Activated CD4-positive, CD25-positive, alpha-beta regulatory T cell treated with anti-CD3 and anti-CD28 coated beads, Interleukin-2, amount 50 U/mL, for 72 hours (primary cell): ENCODE data around the gene NEUROG2.
A peak's percentile ranks its signal among the peaks of the same experiment; 100 is the strongest.
"Not testable (repeated sequence)": the region's sequence is repeated elsewhere in the genome, so short reads cannot be mapped to it uniquely, and the experiment has no call there.

Source experiments
- DNase-seq: peaks from one replicate; pipeline ENCODE4 v3.0.0; 2021

Gene NEUROG2

DNA sequence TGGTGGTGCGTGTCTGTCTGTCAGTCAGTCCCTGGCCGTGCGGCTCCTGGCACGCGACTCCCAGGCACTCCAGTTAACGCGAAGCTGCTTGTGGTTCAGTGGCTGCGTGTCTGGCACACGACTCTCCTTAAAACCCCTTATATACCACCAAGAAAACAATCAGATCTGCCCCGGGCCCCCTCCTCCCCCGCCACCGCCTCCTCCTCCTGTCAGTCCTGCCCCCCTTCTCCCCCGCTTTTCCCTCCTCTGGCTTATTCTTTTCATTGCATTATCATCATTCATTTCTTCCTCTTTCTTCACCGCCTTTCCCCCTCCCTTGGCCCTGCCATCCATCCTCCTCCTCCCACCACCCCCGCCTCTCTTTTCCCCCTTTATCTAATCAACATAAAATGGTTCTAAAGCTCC, at the start of gene NEUROG2:
NEUROG2 (minus strand) TSS at position 115 of the 405 bp plus-strand sequence. CDS start 705 bp downstream, outside the sequence.
- DNase-seq, result no peak

DNA sequence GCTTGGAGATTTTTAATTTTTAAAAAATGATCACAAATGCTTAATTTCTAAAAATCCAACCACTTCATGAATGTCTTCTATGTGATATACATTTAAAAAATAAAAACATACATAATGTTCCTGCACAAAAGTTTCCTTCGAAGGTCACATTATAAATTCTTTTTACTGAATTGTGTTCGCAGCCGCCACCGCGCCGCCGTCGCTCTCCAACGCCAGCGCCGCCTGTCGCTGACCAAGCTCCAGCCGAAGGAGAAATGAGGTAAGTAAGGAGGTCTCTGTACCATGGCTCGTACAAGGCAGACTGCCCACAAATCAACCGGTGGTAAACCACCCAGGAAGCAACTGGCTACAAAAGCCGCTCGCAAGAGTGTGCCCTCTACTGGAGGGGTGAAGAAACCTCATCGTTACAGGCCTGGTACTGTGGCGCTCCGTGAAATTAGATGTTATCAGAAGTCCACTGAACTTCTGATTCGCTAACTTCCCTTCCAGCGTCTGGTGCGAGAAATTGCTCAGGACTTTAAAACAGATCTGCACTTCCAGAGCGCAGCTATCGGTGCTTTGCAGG, 48.8 kb upstream of the NEUROG2 start:
- DNase-seq, result no peak

DNA sequence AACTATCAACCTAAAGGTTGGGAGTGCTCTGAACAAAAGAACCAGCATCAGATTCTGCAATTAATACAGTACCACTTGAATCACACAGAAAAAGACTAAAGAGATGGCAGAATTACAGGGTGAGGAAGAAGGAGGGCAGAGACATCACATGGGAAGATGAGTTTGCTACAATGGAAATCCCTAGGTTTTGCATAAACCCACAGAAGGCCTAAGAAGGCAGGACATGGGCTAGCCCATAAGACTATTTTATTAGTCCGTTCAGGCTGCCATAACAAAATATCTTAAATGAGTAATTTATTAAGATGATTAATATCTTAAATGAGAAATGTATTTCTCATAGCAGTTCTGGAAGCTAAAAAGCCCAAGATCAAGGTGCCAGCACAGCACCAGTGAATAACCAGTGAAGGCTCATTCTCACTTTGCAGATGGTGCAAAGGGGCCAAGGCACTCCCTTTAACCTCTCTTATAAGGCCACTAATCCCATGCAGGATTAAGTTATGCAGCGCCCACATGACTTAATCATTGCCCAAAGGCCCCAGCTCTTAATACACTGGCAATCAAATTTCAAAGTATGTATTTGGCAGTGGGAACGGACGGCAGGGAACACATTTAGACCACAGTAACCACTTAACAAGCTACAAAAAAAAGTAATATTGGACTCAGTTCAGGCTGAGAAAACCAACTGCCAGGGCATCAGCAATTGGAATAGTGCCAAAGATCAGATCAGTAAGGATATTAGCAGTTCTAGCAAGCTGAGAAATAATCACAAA, 47.6 kb upstream of the NEUROG2 start:
- no peak for DNase-seq

DNA sequence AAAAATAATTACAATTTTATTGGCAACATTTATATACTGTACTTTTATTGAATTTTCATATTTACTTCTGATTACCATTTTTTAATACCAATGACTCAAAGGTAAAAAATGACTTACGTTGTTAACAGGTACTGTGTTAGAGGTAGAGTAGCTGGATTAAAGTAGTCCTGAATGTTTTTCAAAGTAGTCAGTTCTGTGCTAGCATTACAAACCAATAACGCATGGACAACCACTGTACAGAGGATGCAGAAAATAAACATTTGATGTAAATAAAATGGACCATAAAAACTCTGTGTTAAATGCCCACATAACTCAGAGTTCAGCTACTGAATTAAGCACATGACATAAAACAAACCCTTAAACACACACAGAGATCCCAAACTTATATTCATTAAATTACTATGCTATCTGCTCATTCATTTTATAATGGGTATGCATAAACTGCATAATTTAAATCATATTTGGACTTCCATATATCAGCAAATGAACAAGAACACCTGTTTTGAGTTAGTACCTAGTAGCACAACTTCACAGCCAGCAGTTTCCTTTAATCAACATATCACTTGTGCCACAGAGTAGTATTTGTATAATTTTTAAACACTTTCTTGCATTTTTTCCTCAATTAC, 46.4 kb upstream of the NEUROG2 start:
- DNase-seq, result no peak

DNA sequence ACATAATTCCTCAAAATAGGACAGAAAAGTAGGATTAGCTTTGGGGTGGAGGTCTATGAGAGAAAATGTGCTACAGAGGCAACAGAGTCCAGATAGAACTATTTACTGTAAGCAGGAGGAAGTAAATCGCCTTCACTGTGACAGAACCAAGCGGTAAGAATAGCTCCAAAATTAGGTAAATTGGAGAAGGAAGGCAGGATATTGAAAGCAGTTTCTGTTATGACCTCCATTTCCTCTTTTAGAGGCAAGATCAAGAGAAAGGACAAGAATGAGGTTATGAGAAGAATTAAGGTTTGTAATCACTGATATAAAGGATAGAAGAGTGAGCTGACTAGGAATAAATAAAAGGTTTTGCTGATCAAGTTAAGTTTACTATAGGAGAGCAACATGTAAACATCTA, 44.1 kb upstream of the NEUROG2 start:
- DNase-seq, result no peak

DNA sequence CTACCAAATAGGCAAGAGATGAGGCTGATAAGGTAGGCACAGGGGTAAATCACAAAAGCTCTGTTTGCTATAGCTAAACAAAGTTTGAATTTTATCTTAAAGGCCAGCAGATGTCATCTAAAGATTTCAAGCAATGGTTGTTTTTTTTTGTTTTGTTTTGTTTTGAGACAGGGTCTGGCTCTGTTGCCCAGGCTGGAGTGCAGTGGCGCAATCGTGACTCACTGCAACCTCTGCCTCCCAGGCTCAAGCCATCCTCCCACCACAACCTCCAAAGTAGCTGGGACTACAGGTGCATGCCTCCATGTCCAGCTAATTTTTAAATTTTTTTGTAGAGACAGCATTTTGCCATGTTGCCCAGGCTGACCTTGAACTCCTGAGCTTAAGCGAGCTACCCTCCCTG, 43.1 kb upstream of the NEUROG2 start:
- no peak for DNase-seq

DNA sequence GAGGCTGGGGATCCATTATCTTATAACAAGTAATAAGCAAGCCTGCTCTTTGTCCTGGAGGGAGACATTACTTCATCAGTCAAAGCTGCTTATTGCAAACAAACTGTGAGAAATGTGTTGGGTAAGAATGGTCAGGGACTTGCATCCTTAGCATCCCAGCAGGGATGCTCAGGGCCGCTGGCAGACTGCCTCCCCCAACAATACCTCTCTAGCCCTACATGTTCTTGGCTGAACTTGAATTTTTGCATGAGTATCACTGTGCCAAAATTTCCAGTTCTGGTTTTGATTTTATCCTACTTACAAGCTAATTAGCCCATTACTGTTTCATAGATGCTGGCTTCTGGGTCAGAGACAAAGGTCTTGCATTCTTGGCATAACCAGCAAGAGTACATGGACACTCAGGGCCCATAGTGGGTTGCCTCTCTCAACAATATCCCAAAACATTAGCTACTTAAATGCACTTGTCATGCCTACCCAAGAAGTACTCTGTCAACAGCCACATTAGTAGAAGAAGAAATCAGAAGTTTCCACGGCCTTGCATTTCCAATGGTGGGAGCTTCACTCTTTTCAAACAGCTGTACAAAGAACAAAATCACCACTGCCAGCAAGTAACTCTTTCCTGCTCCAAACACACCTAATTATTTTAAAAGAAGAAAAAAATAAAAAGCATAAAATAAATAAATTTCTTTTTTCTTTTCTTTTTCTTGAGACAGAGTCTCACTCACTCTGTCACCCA, 41.9 kb upstream of the NEUROG2 start:
- no peak for DNase-seq

DNA sequence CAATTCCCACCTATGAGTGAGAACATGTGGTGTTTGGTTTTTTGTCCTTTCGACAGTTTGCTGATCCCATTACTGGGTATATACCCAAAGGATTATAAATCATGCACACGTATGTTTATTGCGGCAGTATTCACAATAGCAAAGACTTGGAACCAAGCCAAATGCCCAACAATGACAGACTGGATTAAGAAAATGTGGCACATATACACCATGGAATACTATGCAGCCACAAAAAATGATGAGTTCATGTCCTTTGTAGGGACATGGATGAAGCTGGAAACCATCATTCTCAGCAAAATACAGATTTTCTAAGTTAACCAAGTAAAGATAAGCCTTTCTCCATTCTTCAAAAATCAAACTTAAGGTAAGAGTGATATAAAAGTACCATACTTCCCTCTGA, 38.3 kb upstream of the NEUROG2 start:
- DNase-seq, result not testable (repeated sequence)

DNA sequence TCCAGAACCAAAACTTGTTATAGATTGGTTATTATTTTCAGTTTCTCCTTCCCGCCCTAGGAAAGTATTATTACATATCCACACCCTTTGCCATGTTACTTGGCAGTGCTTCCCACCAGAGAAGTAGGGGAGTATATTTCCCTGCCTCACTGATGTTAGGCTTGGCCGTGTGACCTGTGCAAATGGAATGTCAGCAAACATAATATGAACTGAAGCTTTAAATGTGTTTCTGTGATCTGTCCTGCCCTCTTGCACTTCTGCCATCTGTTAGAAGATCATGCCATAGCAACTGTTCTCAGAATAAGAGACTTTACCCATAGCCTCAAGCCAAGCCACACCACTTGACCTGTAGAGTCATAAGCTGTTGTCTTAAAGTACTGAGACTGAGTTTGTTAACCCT, 36.7 kb upstream of the NEUROG2 start:
- DNase-seq, result no peak

DNA sequence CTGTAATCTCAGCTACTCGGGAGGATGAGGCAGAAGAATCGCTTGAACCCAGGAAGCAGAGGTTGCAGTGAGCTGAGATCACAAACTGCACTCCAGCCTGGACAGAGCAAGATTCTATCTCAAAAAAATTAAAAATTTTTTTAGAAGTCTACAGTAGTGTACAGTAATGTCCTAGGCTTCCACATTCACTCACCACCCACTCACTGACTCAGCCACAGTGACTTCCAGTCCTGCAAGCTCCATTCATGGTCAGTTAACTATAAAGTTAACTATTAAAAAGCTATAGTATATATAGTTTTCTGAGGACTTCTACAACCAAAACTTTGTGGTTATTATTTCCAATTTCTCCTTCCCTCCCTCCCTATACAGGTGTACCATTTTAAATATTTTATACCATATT, 34.7 kb upstream of the NEUROG2 start:
- no peak for DNase-seq

DNA sequence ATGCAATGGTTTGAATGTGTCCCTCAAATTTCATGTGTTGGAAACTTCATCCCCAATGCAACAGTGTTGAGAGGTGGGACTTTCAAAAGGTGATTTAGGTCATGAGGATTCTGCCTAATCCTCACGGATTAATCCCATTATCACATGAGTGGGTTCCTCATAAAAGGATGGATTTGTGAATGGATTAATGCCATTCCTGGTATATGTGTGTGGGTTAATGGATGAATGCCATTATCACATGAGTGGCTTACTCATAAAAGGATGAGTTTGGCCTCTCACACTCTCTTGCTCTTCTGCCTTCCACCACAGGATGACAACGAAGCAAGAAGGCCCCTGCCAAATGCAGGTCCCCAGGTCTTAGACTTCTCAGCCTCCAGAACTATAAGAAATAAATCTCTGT, 30.5 kb upstream of the NEUROG2 start:
- DNase-seq, result no peak

DNA sequence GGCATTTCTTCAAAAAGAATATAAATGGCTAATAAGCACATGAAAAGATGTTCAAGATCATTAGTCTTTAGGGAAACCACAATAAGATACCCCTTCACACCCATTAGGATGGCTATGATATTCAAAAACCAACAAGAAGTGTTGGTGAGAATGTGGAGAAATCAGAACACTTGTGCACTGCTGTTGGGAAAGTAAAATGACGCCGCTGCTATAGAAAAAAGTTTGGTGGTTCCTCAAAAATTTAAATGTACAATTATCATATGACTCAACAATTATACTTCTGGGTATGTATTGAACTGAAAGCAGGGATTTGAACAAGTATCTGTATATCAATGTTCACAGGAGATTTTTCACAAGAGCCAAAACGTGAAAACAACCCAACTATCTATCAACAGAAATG, 29.4 kb upstream of the NEUROG2 start:
- no peak for DNase-seq

DNA sequence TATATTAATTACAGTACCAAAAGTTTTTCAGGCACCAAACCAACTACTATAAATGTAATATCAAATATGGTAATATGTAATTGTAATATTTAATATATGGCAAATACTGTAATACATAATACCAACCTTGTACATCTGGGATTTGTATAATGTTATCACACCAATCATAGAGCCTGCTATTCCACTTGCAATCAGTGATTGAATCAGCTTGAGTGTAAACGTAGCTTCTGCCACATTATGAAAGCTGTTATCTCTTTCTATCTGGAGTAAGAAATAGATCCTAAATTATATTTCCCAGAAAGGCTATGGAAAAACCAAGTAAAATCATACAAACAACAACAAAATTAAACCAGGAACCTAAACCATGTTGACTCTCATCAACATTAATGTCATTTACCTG, 24.7 kb upstream of the NEUROG2 start:
- DNase-seq, result no peak

DNA sequence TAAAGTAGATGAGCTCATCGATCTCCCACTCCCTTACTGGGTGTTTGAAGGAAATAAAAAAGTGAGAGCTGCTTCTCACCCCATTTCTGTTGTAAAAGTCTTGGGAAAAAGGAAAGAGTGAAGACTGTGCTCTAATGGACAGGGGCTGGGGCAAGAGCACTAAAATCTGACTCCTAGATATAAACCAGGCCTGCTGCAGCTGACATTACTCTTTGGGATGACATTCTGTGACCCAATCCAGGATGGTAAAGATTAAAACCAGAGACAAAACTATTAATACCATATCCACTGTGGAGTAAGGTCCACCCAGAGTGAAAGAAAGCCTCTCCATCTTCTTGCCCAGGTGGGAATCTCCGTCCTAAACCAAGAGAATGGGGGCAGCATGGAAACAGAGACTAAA, 20.1 kb upstream of the NEUROG2 start:
- DNase-seq, result no peak

DNA sequence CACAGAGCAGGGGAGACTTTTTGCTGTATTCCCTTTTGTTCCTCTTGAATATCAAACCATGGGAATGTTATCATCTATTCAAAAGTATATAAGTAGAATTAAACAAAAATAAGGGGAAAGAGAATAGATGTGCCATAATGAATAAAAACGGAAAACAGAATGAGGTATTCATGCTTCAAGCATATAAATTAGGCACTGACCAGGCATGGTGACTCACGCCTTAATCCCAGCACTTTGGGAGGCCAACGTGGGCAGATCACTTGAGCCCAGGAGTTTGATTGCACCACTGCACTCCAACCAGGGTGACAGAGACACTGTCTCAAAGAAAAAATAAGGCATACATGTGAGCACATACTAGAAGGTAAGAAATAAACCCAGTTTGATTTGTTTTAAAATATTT, 16.3 kb upstream of the NEUROG2 start:
- DNase-seq, result no peak

DNA sequence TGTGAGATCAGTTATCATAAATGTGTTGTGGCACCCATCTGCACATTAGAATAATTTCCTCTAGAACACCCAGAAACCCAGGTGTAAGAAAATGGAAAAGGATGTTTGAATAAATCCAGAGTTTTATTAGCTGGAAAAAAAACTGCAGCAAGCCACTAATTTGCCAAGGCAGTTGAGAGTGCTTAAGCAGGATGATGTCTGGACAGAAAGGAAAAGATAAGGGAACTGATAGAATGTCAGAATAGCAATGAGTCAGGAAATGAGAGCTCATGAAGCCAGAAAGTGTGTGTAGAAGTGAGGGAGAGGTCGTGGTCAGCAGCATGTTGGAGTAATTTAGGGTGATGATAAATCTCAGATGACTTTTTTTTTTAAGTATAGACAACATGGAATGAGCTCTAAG, 15.2 kb upstream of the NEUROG2 start:
- no peak for DNase-seq

DNA sequence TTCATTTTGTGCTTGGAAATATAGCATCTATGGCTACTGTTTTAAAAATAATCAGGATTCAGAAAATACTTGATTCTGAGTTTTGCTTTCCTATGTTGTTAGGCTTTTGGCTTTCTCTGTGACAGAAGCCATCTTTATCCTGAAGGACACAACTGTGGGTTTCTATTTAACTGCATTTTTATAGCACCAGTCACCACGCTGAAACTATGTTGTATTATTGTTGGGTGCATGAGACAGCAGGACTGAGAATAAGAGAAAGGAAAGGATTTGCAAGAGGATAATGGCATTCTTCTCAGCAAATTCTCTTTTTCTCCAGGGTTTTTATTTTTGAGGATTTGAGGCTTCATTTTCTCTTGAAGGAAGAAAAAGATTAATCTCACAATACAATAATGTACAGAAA, 10.1 kb upstream of the NEUROG2 start:
- DNase-seq, result no peak

DNA sequence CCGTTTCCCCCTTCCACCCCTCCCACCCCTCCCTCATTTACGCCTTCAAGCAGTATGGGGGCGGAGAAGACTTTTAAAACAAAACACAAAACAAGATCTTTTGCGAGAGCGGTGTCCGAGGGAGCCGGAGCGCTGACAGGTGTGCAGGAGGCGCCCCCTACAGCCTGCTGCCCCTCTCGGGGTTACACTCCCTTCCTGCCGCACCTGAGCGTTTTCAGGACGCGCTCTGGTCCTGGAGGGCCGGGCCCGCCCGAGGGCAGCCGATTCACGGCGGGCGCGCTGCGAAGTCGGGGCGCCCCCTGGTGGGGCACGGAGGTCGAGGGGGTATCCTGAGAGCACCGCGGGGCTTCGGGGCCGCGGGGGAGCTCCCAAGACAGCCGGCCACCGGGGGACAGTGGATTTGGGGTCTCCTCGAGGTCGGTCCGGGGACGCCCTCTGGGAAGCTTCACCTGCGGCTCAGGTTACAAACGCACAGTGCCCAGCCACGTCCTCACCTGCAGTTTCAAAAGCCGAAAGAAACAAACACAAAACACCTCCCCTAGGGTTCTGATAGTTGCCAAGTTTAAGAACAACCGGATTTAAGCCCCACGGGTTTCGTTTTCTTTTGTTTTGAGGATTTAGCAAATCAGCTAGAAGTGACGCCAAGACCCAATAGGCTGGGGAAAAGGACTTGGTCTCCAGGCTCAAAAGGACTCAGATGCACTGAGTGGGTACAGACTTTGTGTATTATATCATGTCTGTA, 8.0 kb upstream of the NEUROG2 start:
- DNase-seq, result peak; percentile 77

DNA sequence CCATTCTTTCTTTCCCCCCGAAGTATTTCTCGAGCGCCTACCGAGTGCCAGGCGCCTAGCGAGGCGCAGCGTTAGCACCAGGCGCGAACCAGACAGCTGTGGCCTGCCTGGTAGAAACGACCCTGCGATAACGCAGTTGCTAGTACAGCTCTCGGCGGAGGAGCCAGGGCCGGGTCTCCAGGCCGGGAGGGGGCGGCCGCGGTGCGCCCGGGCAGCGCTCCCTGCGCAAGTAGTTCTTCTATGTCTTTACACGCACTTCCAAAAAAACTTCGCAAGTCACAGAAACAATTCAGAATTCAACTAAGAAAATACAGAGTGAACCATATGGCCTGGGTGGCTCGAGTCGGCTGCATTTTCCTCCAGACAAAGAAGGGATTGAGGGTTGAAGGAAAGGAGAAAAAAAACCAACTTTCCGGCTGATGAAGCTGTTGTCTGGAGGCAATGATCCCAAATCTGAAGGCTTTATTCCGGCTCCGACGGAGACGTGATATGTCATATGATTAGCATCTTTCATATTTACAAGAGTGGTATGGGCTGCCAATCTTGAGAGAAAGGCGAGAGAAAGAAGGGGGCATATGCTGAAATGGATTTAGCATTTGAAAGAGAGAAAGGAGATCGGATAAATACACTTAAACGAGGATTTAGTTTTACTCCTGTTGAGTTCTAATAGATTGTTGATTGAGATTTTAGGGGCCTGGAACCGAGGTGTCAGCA, 7.2 kb upstream of the NEUROG2 start:
- DNase-seq, result no peak

DNA sequence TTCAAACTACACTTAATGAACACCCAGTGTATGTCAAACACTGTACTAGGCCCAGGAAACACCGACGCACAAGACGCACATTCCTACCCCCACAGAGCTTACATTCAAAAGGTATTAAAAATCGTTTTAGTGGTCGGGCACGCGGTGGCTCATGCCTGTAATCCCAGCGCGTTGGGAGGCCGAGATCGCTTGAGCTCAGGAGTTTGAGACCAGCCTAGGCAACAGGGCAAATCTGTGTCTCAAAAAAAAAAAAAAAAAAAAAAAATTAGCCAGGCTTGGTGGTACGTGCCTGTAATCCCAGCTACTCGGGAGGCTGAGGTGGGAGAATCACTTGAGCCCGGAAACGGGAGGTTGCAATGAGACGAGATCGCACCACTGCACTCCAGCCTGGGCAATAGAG, 6.5 kb upstream of the NEUROG2 start:
- DNase-seq, result not testable (repeated sequence)

DNA sequence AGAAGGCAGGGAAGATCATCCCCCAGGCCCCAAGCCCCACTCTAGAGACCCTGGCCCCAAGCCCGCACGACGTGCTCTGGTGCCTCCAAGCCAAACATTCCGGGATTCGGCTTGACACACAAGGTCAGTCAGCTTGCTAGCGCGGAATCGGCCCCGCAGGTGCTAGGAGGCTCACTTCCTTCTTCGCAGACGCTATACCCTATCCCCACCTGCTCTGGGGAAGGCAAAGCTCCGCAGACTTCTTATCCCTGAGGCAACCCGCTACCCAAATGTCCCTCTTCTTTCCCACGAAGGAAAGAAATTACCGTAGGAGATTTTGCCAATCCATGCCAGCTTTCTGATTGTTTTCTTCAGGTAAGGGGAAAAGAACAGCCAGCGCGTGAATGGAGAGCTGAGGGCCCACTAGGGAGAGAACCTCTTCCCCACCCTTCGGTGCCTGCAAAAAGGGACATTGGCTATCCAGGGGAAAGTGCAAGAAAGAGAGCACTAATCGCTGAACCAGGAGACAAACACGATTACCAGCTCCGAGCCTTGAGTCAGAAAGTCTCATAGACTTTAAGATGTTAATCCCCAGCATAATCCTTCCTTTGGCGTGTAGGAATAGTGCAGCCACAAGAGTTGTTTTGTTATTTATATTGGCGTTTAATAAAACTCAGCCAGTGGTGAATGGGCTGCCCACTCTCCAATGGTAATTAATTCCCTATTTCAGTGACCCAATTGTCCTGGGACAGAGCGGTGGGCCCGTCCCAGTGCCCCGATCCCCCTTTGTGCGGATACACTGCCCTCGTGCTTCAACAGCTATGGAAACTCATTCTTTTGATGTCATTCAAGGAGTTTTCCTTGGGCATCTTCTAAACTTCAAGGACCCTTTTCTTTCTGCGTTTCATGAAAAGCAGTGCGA, 5.4 kb upstream of the NEUROG2 start:
- DNase-seq, result no peak
